NCI-H1436 (cell line): ENCODE results near the gene LIX1L.

Experiments
- DNase-seq: peaks from one replicate; lab custom pipeline; 2025; lab: John Stamatoyannopoulos, UW

LIX1L gene

DNA sequence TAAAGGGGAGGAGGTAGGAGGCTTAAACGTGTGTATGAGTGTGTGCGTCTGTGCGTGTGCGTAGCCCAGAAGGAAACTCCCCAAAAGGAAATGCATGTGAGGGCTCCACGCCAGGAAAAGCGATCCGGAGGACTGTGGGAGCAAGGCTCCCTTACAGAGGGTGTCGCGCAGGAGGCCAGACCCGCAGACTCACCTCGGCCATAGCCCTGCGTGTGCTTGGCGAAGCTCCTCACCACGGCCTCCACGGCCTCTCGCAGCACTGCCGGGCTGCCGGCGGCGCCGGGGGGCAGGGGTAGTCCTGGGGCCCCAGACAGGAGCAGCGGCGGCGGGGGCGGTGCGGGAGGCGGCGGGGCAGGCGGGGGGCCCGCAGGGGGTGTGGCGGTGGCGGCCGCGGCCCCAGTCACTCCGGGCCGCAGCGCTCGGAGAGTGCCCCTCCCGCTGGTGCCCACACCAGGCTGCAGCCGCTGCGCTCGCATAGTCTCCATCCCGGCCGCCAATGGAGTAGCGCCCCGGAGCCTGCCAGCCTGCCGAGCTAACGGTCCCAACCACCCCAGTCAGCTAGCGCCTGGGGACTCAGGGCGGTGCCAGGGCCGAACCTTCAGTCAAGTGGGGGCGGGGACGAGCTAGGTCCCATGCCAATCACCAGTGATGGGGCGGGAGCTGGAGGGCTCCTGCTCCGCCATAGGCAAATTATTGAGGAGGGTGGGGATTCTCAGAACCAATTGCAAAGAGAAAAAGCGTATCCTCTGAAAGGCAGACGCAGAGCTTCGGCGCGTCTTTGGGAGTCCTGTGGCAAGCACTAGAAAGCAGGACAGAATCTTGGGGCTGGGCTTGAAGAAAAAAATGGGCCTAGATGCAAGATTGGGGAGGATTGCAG is at the start of gene LIX1L:
Gene LIX1L, minus strand, starts transcription at position 575 of the 877 bp plus-strand sequence. Its CDS starts 90 bp downstream, at position 485.
- DNase-seq: peak; percentile 96

DNA sequence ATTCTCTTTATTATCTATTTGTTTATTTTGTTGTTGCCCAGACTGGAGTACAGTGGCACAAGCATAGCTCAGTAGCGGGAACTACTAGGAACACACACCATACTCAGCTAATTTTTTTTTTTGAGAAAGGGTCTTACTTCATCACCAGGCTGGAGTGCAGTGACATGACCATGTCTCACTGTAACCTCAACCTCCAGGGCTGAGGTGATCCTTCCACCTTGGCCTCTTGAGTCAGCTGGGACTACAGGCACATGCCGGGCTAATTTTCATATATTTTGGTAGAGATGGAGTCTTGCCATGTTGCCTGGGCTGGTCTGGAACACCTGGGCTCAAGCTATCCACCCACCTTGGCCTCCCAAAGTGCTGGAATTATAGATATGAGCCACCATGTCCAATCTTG is 43.9 kb upstream of the LIX1L start:
- no peak for DNase-seq

GRCh38 chr1:145999321-146000024 is 41.7 kb upstream of the LIX1L start:
- DNase-seq: peak; percentile 10

DNA sequence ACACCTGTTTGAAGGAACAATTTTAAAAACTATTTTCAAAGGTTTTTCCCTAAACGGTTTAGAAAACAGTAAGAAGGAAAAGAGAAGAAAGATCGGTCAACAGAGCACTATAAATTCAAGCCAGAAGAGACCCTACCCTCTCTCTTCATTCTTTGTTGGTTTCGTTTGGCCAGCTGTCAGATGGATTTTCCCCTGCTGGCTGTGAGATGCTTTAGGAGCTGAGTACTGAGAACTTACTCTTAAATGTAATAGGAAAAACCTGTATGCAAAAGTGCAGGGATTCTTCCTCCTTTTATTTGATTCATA is 39.9 kb upstream of the LIX1L start:
- no peak for DNase-seq

DNA sequence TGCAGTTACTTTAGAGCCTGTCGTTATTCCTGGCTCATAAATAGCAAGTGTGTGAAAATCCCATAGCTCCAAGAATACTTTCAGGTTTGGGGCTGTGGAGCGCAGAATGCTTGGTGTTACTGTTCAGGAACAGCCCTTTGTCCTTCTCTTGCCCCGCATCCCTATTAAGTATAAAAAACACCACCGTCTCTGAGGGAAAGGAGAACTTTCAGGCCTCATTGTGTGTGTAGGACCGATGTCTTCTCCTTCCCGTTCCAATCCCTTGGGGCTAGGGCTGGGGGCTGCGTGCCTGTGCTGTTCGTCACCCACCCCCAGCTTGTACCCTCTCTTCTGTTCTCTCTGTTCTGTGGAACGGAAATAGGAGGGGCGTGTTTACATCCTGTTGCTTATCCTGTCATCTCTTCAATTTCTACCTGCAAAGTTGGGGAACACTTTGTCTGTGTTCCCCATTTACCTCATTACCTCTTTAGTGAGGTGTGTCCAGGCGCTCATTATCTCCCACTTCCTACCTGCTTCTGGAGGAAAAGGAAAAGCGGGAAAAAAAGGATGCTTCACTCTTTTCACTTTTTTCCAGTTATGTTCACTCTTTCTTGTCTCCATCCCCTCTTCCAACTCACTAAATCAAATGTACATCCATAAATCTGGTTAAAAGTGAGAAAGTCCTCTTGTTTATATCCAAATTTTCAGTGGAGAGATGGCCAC is 39.4 kb upstream of the LIX1L start:
- peak; percentile 9 for DNase-seq

DNA sequence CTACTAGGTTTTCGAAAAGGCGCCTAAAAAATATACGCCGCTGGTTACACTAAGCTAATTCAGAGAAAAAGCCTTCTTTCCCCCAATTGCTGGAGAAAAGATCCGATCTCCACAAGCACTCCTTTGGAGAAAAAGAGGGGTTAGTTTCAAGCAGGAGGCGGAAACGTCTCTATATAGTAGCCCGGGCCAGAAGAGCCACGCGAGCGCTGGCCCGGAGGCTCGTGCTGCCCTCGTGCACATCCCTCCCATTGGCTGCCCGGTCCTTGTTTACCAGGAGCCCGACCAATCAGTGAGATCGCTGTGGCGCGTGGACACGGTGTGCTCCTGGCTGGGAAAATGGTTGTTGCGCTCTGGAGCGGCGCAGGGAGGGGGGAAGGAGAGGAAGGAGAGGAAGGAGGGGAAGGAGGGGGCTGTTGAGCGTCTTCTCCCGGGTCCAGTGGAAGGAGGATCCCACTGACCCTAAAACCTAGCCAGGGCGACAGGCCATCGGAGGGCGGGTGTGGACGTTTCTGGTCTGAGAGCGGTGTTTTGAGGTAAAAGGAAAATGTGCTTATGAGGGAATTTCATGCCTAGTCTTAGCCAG is 38.7 kb upstream of the LIX1L start, which contains the start of gene TXNIP:
Gene TXNIP, minus strand, starts transcription at position 147 of the 583 bp plus-strand sequence. CDS start 313 bp downstream, outside the sequence.
- DNase-seq: peak; percentile 94

DNA sequence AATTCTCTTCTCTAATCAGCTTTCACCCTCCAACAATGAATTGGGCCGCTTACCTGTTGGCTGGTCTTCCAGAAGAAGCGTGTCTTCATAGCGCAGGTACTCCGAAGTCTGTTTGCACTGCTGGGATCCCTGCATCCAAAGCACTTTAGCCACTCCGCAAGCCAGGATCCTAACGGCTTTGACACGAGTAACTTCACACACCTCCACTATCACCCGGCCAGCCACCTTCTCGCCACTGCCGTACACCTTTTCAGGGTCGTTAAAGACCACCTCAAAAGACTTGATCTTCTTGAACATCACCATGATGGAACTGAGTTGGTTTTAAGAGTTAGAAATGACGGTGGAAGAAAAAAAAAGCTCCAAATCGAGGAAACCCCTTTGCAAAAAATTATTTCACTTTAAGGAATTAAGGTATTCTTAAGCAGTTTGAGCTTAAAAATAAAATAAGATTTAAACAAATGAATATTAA is 38.2 kb upstream of the LIX1L start:
- no peak for DNase-seq

DNA sequence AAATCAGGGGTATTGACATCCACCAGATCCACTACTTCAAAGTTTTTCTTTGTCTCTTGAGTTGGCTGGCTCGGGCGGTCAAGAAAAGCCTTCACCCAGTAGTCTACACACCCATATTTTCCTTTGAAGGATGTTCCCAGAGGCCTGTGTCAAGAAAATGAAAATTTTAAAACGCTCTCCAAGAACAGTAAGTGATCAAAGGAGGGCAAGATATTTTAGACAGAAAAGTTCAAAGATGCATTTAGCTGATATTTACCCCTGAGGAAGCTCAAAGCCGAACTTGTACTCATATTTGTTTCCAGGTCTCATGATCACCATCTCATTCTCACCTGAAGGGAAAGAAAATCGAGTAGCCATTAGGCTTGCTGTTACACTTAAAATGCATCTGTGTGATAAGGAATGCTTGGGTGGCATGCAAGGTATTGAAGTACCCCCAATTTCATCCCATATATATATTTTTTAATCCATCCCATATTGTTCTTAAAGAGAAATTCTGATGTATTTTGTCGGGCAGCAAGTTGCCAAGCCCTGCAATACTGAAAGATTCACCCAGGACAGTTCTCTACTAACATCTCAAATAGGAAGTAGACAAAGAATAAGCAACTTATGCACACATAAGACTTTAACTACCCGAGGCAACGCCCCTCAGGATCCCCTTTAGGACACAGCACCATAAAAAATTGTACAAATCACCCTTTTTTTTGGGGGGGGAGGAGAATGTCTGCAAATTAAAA is 37.5 kb upstream of the LIX1L start:
- DNase-seq: no peak

GRCh38 chr1:145994391-145995120 is 36.7 kb upstream of the LIX1L start:
- no peak for DNase-seq

- no peak for DNase-seq
Observed at GRCh38 chr1:145993618-145994390, 36.0 kb upstream of the LIX1L start.

DNA sequence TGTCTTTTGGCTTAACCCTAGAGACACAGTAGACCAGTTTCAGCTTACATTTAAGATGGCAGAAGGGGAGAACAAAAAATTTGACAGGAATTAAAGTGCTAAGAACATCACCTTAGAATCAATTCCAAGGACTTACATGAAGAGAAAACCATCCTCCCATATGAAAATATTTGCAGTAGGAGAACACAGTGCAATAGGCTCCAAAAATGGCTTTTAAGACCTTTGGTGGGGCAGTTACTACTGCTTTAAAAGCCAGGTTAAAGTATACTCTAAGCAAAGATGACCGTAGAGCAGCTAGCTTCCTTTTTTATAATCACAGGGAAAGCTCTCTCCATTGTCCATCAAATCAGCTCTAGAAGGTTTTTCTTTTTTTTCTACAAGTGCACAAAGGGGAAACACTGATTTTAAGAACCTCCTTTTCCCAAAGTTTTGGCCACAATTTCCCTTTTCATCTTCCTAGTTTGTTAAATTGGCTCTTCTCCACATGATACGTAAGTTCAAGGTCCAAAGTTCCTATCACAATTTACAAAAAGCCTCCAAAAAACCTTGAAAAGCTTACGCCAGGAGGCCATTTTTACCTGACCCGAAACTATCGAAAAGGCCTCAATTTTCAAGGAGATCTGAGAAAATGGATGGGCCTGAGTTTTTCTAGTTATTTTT is 35.3 kb upstream of the LIX1L start:
- no peak for DNase-seq

- DNase-seq: no peak
Observed at GRCh38 chr1:145992502-145992936, 34.7 kb upstream of the LIX1L start.

GRCh38 chr1:145991735-145992412 is 34.1 kb upstream of the LIX1L start:
- no peak for DNase-seq

- DNase-seq: no peak
Observed at GRCh38 chr1:145990249-145990855, 32.5 kb upstream of the LIX1L start.

GRCh38 chr1:145988773-145989172 is 31.0 kb upstream of the LIX1L start:
- no peak for DNase-seq

- DNase-seq: no peak
Observed at GRCh38 chr1:145987926-145988325, 30.1 kb upstream of the LIX1L start.

DNA sequence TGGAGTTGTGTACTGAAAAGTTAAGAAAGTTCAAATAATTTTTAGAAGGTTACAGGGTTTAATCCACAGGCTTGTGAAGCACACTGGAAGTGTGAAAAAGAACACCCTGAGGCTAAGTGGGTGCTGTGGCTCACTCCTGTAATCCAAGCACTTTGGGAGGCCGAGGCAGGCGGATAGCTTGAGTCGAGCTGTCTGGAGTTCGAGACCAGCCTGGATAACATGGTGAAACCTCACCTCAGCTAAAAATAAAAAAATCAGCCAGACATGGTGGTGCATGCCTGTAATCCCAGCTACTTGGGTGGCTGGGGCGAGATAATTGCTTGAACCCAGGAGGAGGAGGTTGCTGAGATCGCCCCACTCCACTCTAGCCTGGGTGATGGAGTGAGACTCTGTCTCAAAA is 28.7 kb upstream of the LIX1L start:
- no peak for DNase-seq
